ENCODE measurements around the gene MRPL9. TPM values are rescaled to one million over a fixed set of nuclear protein-coding genes. Genes with fewer than 3 reads are reported as not detected.

The MRPL9 gene
- total RNA-seq, 4 donors from 2014 or later: 61.4 to 74.7 (median 65.6) TPM

GRCh38 chr1:151715726-151716404 is 47.4 kb downstream of the MRPL9 start:
- H3K27ac ChIP-seq: no peak overlapping the region
- DNase-seq: no peak
- H3K4me3 ChIP-seq: no peak overlapping the region
- peaks cover 0 to 13% of the 10 kb centered on the region in 2 donors for H3K4me1 ChIP-seq
- peaks cover 13 to 28% (median 23%) of the 10 kb centered on the region in 3 donors for H3K27me3 ChIP-seq
- no peaks in the 10 kb centered on the region for H3K9me3 ChIP-seq
- no peak for ATAC-seq
- H3K36me3 ChIP-seq: no peaks in the 10 kb centered on the region
- intact Hi-C loops (cut with DNase I; ENCODE audit: low total_unique reads): no loop called here
- no peak for TF ChIP-seq POLR2A (IDR thresholded peaks at IDR 0.05)
- no peak for TF ChIP-seq CTCF (IDR thresholded peaks at IDR 0.05 in 4 of 5, conservative IDR thresholded peaks at IDR 0.05 in 1 of 5)
- in situ Hi-C loops (cut with MboI; ENCODE audit: low sequenced_read_pairs in 4 of 4): no loop called here

GRCh38 chr1:151714820-151715725 is 48.2 kb downstream of the MRPL9 start:
- H3K36me3 ChIP-seq: no peaks in the 10 kb centered on the region
- in situ Hi-C loops (cut with MboI; ENCODE audit: low sequenced_read_pairs in 4 of 4) (no loop called here), intact Hi-C loops (cut with DNase I; ENCODE audit: low total_unique reads) (no loop called here)
- H3K4me1 ChIP-seq: peaks cover 0 to 7% of the 10 kb centered on the region in 2 donors
- DNase-seq (no peak), ATAC-seq (no peak)
- no peak overlapping the region for H3K27ac ChIP-seq
- TF ChIP-seq CTCF (IDR thresholded peaks at IDR 0.05 in 4 of 5, conservative IDR thresholded peaks at IDR 0.05 in 1 of 5): no peak
- TF ChIP-seq POLR2A (IDR thresholded peaks at IDR 0.05): no peak
- H3K4me3 ChIP-seq: no peak overlapping the region
- no peaks in the 10 kb centered on the region for H3K9me3 ChIP-seq
- peaks cover 13 to 28% (median 23%) of the 10 kb centered on the region in 3 donors for H3K27me3 ChIP-seq

GRCh38 chr1:151713874-151714273 is 49.4 kb downstream of the MRPL9 start:
- H3K9me3 ChIP-seq: no peaks in the 10 kb centered on the region
- in situ Hi-C loops (cut with MboI; ENCODE audit: low sequenced_read_pairs in 4 of 4): no loop called here
- no peaks in the 10 kb centered on the region for H3K36me3 ChIP-seq
- ATAC-seq (no peak), DNase-seq (no peak)
- H3K27ac ChIP-seq: no peak overlapping the region
- TF ChIP-seq POLR2A (IDR thresholded peaks at IDR 0.05) (no peak), CTCF (IDR thresholded peaks at IDR 0.05 in 4 of 5, conservative IDR thresholded peaks at IDR 0.05 in 1 of 5) (no peak)
- H3K4me1 ChIP-seq: peaks cover 0 to 6% of the 10 kb centered on the region in 2 donors
- intact Hi-C loops (cut with DNase I; ENCODE audit: low total_unique reads): no loop called here
- H3K4me3 ChIP-seq: no peak overlapping the region
- peaks cover 13 to 28% (median 23%) of the 10 kb centered on the region in 3 donors for H3K27me3 ChIP-seq

- ATAC-seq: no peak
- H3K4me3 ChIP-seq: no peak overlapping the region
- in situ Hi-C loops (cut with MboI; ENCODE audit: low sequenced_read_pairs in 4 of 4): no loop called here
- no peak for DNase-seq
- no peaks in the 10 kb centered on the region for H3K9me3 ChIP-seq
- no peak overlapping the region for H3K27ac ChIP-seq
- peaks cover 0 to 6% of the 10 kb centered on the region in 2 donors for H3K4me1 ChIP-seq
- no peak for TF ChIP-seq CTCF (IDR thresholded peaks at IDR 0.05 in 4 of 5, conservative IDR thresholded peaks at IDR 0.05 in 1 of 5)
- TF ChIP-seq POLR2A (IDR thresholded peaks at IDR 0.05): no peak
- H3K36me3 ChIP-seq: no peaks in the 10 kb centered on the region
- intact Hi-C loops (cut with DNase I; ENCODE audit: low total_unique reads): no loop called here
- peaks cover 13 to 26% (median 23%) of the 10 kb centered on the region in 3 donors for H3K27me3 ChIP-seq
Observed at GRCh38 chr1:151713044-151713443, 50.3 kb downstream of the MRPL9 start.

All from gastrocnemius medialis (tissue), 4 donors.